Transverse colon (tissue), 4 donors: Measurements from ENCODE around the gene IFITM5. TPM values are rescaled to one million over a fixed set of nuclear protein-coding genes. Genes with fewer than 3 reads are reported as not detected.
"Not testable (repeated sequence)": the region's sequence is repeated elsewhere in the genome, so short reads cannot be mapped to it uniquely, and the experiment has no call there.

ENCODE experiments used
- DNase-seq: peaks from one replicate; pipeline ENCODE4 v3.0.0-alpha.2; 2019
- H3K27ac ChIP-seq, 4 donors: fragments of 200-600 bp; sonication (generic); 2 replicates each; pipeline ENCODE4 v1.5.1; 2016 to 2018; ENCODE audit warnings: inconsistent platforms in 4 of 4
- H3K27me3 ChIP-seq: fragments of 200-600 bp; sonication (generic); 2 replicates; pipeline ENCODE4 v1.5.1; 2017; ENCODE audit warnings: inconsistent platforms
- H3K36me3 ChIP-seq, 4 donors: fragments of 200-600 bp; sonication (generic); 2 replicates each; pipeline ENCODE4 v1.5.1; 2017 to 2019; ENCODE audit warnings: inconsistent platforms in 4 of 4
- H3K4me1 ChIP-seq, 4 donors: fragments of 200-600 bp; sonication (generic); 2 replicates each; pipeline ENCODE4 v1.5.1; 2017 to 2020; ENCODE audit warnings: inconsistent platforms in 4 of 4
- H3K4me3 ChIP-seq, 4 donors: fragments of 200-600 bp; sonication (generic); 1 replicate in 1 of 4; 2 replicates in 3 of 4; pipeline versions ENCODE4 v1.5.1 to v1.6.1; 2017 to 2019; ENCODE audit warnings: inconsistent platforms in 4 of 4
- H3K9me3 ChIP-seq, 2 donors: fragments of 200-600 bp; sonication (generic); 2 replicates each; pipeline ENCODE4 v1.5.1; 2017 to 2019; ENCODE audit warnings: inconsistent platforms in 2 of 2
- CTCF ChIP-seq, 5 experiments: fragments of 200-600 bp in 3 of 5; fragments of 450-650 bp in 2 of 5; sonication (generic) in 3 of 5; IDR thresholded peaks; 1 replicate in 2 of 5; 2 replicates in 3 of 5; pipeline ENCODE4 v1.5.1; 2016 to 2017; ENCODE audit warnings: antibody characterized with exemption in 5 of 5, inconsistent platforms in 3 of 5, mild to moderate bottlenecking in 2 of 5, moderate library complexity in 1 of 5
- EP300 ChIP-seq: sonication (generic); formaldehyde crosslinking; IDR thresholded peaks from one replicate; pipeline ENCODE4 v1.6.1; 2017; ENCODE audit warnings: antibody characterized with exemption, low read depth
- POLR2A ChIP-seq: fragments of 450-650 bp; IDR thresholded peaks from one replicate; pipeline ENCODE4 v1.6.1; 2016; ENCODE audit warnings: antibody characterized with exemption, mild to moderate bottlenecking, moderate library complexity
- POLR2AphosphoS5 ChIP-seq, 3 donors: sonication (generic); formaldehyde crosslinking; IDR thresholded peaks; one replicate each; pipeline ENCODE4 v1.6.1; 2016; ENCODE audit warnings: antibody characterized with exemption in 3 of 3
- WGBS, 2 donors: methylation state at CpG; one replicate each; pipeline ENCODE4 v1.1.5; 2018; ENCODE audit warnings: low coverage in 1 of 2; 5-methylcytosine and 5-hydroxymethylcytosine counted together
- in situ Hi-C, 4 donors: fragments of 200-750 bp; cut with MboI; loops; one replicate each; pipeline versions ENCODE4 v1.15.0 to v1.15.1; 2017; ENCODE audit warnings: low sequenced_read_pairs in 3 of 4, low pct_ligation_motif_present in 1 of 4, low pct_unique_long_range_greater_than_20kb in 1 of 4
- intact Hi-C: fragments of 100-400 bp; cut with DNase I; formaldehyde crosslinking; loops from one replicate; pipeline ENCODE4 v1.15.1; 2023; ENCODE audit warnings: low total_unique reads
- total RNA-seq, 4 donors: library from RNA; depleted of rRNA; stranded (reverse); fragments of >200 nt; gene quantifications; one replicate each; pipeline ENCODE4 v1.1.0, GENCODE V29; 2016

IFITM5 gene
- total RNA-seq, 4 donors from 2014 or later: not detected

GRCh38 chr11:288478-289397, 10.6 kb downstream of the IFITM5 start, which contains the start of gene PGGHG:
PGGHG (plus strand) TSS chr11:289126; CDS start chr11:289817, 691 bp downstream.
- WGBS, 2 donors: 1% methylated on average over 85 of the region's 112 CpGs; no CpG with 5 or more reads in 1 of the 2 donors
- no peaks in the 10 kb centered on the region for H3K36me3 ChIP-seq
- TF ChIP-seq POLR2AphosphoS5 (IDR thresholded peaks at IDR 0.05) (peak in 1 of 3 donors; percentile 42), EP300 (no peak)

GRCh38 chr11:287821-288477, 11.4 kb downstream of the IFITM5 start:
- H3K36me3 ChIP-seq: no peaks in the 10 kb centered on the region
- peak; percentile 42 for DNase-seq
- H3K4me3 ChIP-seq: peak overlapping the region; percentile 57 to 83 (median 80)
- TF ChIP-seq CTCF (IDR thresholded peaks at IDR 0.05) (no peak), POLR2AphosphoS5 (IDR thresholded peaks at IDR 0.05) (no peak), POLR2A (no peak), EP300 (no peak)
- H3K9me3 ChIP-seq: no peaks in the 10 kb centered on the region
- peak overlapping the region; percentile 73 to 81 (median 74) for H3K27ac ChIP-seq
- intact Hi-C loops: no loop called here
- peaks cover 0 to 19% (median 15%) of the 10 kb centered on the region in 4 donors for H3K4me1 ChIP-seq
- peaks cover 29% of the 10 kb centered on the region for H3K27me3 ChIP-seq
- in situ Hi-C loops: no loop called here
- 18 to 19% methylated on average over 12 to 39 of the region's 41 CpGs for WGBS, 2 donors

More at GRCh38 chr11:288478-289397, 10.6 kb downstream of the IFITM5 start, which contains the start of gene PGGHG:
- Histone ChIP-seq H3K9me3 (no peaks in the 10 kb centered on the region), H3K4me3 (peak within 1 kb of the TSS; percentile 57 to 83 (median 80)), H3K27me3 (peaks cover 27% of the 10 kb centered on the region), H3K4me1 (peaks cover 0 to 19% (median 15%) of the 10 kb centered on the region in 4 donors), H3K27ac (peak within 1 kb of the TSS; percentile 73 to 81 (median 76))
- in situ Hi-C loops (no loop called here), intact Hi-C loops (no loop called here)
- peak; percentile 87 for DNase-seq

GRCh38 chr11:286977-287820, 12.1 kb downstream of the IFITM5 start:
- in situ Hi-C loops, H3K9me3 ChIP-seq, intact Hi-C loops, H3K36me3 ChIP-seq: not testable (repeated sequence)
- H3K27me3 ChIP-seq: peaks cover 36% of the 10 kb centered on the region
- peak; percentile 57 for DNase-seq
- peak overlapping the region; percentile 30 to 75 (median 73) for H3K27ac ChIP-seq
- WGBS, 2 donors: 37 to 61% methylated on average over 19 to 27 of the region's 27 CpGs
- H3K4me3 ChIP-seq: peak overlapping the region in 2 of 4 donors; percentile 79 to 82
- H3K4me1 ChIP-seq: peaks cover 0 to 19% (median 15%) of the 10 kb centered on the region in 4 donors

GRCh38 chr11:285894-286220, 13.5 kb downstream of the IFITM5 start:
- TF ChIP-seq CTCF (IDR thresholded peaks at IDR 0.05): no peak
- in situ Hi-C loops: no loop called here
- no peak for DNase-seq

More at GRCh38 chr11:285894-286220, 13.5 kb downstream of the IFITM5 start:
- Histone ChIP-seq H3K9me3 (no peaks in the 10 kb centered on the region), H3K4me3 (no peak overlapping the region), H3K36me3 (no peaks in the 10 kb centered on the region), H3K4me1 (peaks cover 0 to 30% (median 23%) of the 10 kb centered on the region in 4 donors), H3K27me3 (peaks cover 50% of the 10 kb centered on the region), H3K27ac (no peak overlapping the region)
- intact Hi-C loops: no loop called here
- 88% methylated on average over 8 of the region's 8 CpGs; no CpG with 5 or more reads in 1 of the 2 donors for WGBS, 2 donors
